OCI-LY1 (cell line): Measurements from ENCODE around the gene CRAT.

Experiments
- H2AFZ ChIP-seq: fragments of 200-600 bp; sonication (generic), shearing (Covaris generic); 2 replicates; pipeline ENCODE4 v1.6.0; 2014; ENCODE audit warnings: antibody characterized with exemption, mild to moderate bottlenecking, low read length
- H3F3A ChIP-seq: fragments of 200-600 bp; sonication (generic), shearing (Covaris generic); 2 replicates; pipeline ENCODE4 v1.6.0; 2014; ENCODE audit warnings: mild to moderate bottlenecking, antibody characterized with exemption, low read length, moderate library complexity; ENCODE audit not compliant: insufficient read depth
- H3K27ac ChIP-seq: fragments of 200-600 bp; sonication (generic); 2 replicates; pipeline ENCODE4 v1.5.1; 2014; ENCODE audit warnings: low read length, mixed run types, mild to moderate bottlenecking, low read depth; ENCODE audit not compliant: poor library complexity, severe bottlenecking
- H3K27me3 ChIP-seq: fragments of 200-600 bp; sonication (generic); 2 replicates; pipeline ENCODE4 v1.6.0; 2014; ENCODE audit warnings: antibody characterized with exemption, mild to moderate bottlenecking, low read length, moderate library complexity; ENCODE audit not compliant: insufficient read depth
- H3K36me3 ChIP-seq: fragments of 200-600 bp; sonication (generic); 2 replicates; pipeline ENCODE4 v1.6.1; 2014; ENCODE audit warnings: mild to moderate bottlenecking, antibody characterized with exemption, low read length, moderate library complexity, mixed read lengths; ENCODE audit not compliant: insufficient read depth
- H3K4me1 ChIP-seq: fragments of 200-600 bp; sonication (generic); 2 replicates; pipeline ENCODE4 v1.5.1; 2014; ENCODE audit warnings: mild to moderate bottlenecking, low read length, moderate library complexity; ENCODE audit not compliant: insufficient read depth, severe bottlenecking
- H3K4me2 ChIP-seq: fragments of 200-600 bp; sonication (generic), shearing (Covaris generic); 2 replicates; pipeline ENCODE4 v1.6.1; 2014; ENCODE audit warnings: low read length
- H3K4me3 ChIP-seq: fragments of 200-600 bp; sonication (generic); 2 replicates; pipeline ENCODE4 v1.5.1; 2014; ENCODE audit warnings: low read length, low read depth, mild to moderate bottlenecking, mixed read lengths; ENCODE audit not compliant: poor library complexity, severe bottlenecking
- H3K79me2 ChIP-seq: fragments of 200-600 bp; shearing (Covaris generic); 2 replicates; pipeline ENCODE4 v1.6.1; 2016; ENCODE audit warnings: mixed run types, low read length, mixed read lengths; ENCODE audit not compliant: insufficient read depth
- H3K9ac ChIP-seq: fragments of 200-600 bp; sonication (generic), shearing (Covaris generic); 2 replicates; pipeline ENCODE4 v1.6.1; 2014; ENCODE audit warnings: mild to moderate bottlenecking, low read length, mixed read lengths
- H3K9me2 ChIP-seq: fragments of 200-600 bp; sonication (generic), shearing (Covaris generic); 2 replicates; pipeline ENCODE4 v1.6.1; 2014; ENCODE audit warnings: low read depth, mild to moderate bottlenecking, low read length, mixed read lengths
- H3K9me3 ChIP-seq: fragments of 200-600 bp; shearing (Covaris generic); 2 replicates; pipeline ENCODE4 v1.6.1; 2014; ENCODE audit warnings: low read length, mixed read lengths
- H4K20me1 ChIP-seq: fragments of 200-600 bp; sonication (generic), shearing (Covaris generic); 2 replicates; pipeline ENCODE4 v1.6.0; 2016; ENCODE audit warnings: mild to moderate bottlenecking, low read length; ENCODE audit not compliant: insufficient read depth
- CTCF ChIP-seq: fragments of 200-600 bp; sonication (generic), shearing (Covaris generic); IDR thresholded peaks from 2 replicates; pipeline ENCODE4 v1.5.1; 2017; ENCODE audit warnings: mild to moderate bottlenecking, antibody characterized with exemption, low read length, moderate library complexity, mixed read lengths
- EZH2 ChIP-seq: fragments of 200-600 bp; sonication (generic), shearing (Covaris generic); IDR thresholded peaks from 2 replicates; pipeline ENCODE4 v1.8.0; 2017; ENCODE audit warnings: borderline replicate concordance, mixed run types, mild to moderate bottlenecking, antibody characterized with exemption, low read length, moderate library complexity, mixed read lengths

The CRAT gene

GRCh38 chr9:129070696-129071525 is 39.7 kb downstream of the CRAT start:
- no peak overlapping the region for H3K4me2 ChIP-seq

GRCh38 chr9:129069862-129070641 is 40.5 kb downstream of the CRAT start:
- Histone ChIP-seq H3K9ac (no peak overlapping the region; the same call in 1 of the 2 replicates), H3K27ac (peak overlapping the region; percentile 69)
- TF ChIP-seq EZH2 (no peak), CTCF (no peak)

More at GRCh38 chr9:129070696-129071525, 39.7 kb downstream of the CRAT start:
- Histone ChIP-seq H3K9me3 (no peaks in the 10 kb centered on the region), H3K79me2 (no peaks in the 10 kb centered on the region), H3K27ac (no peak overlapping the region), H3K36me3 (peaks cover 33% of the 10 kb centered on the region; the same call in 1 of the 2 replicates), H3K27me3 (no peaks in the 10 kb centered on the region), H3K4me1 (peaks cover 16% of the 10 kb centered on the region), H3K9ac (no peak overlapping the region), H3K9me2 (no peaks in the 10 kb centered on the region), H3K4me3 (no peak overlapping the region), H4K20me1 (no peaks in the 10 kb centered on the region), H2AFZ (no peak overlapping the region), H3F3A (no peaks in the 10 kb centered on the region)
- TF ChIP-seq CTCF, result no peak
- TF ChIP-seq EZH2, result no peak

GRCh38 chr9:129068990-129069861 is 41.4 kb downstream of the CRAT start:
- Histone ChIP-seq H3K27ac (peak overlapping the region; percentile 69), H4K20me1 (no peaks in the 10 kb centered on the region), H3K27me3 (no peaks in the 10 kb centered on the region), H3K4me3 (no peak overlapping the region), H3K4me1 (peaks cover 16% of the 10 kb centered on the region), H3K9me2 (no peaks in the 10 kb centered on the region), H3K79me2 (no peaks in the 10 kb centered on the region), H2AFZ (no peak overlapping the region), H3K36me3 (peaks cover 46% of the 10 kb centered on the region), H3K4me2 (peak overlapping the region; percentile 6; the same call in 1 of the 2 replicates), H3K9ac (peak overlapping the region; percentile 54), H3F3A (no peaks in the 10 kb centered on the region), H3K9me3 (no peaks in the 10 kb centered on the region)
- TF ChIP-seq CTCF (no peak), EZH2 (no peak)

More at GRCh38 chr9:129069862-129070641, 40.5 kb downstream of the CRAT start:
- H3K79me2 ChIP-seq, result no peaks in the 10 kb centered on the region
- peaks cover 41% of the 10 kb centered on the region; the same call in 1 of the 2 replicates for H3K36me3 ChIP-seq
- H2AFZ ChIP-seq, result no peak overlapping the region
- no peak overlapping the region for H3K4me3 ChIP-seq
- H3K4me1 ChIP-seq, result peaks cover 16% of the 10 kb centered on the region
- no peaks in the 10 kb centered on the region for H4K20me1 ChIP-seq
- no peaks in the 10 kb centered on the region for H3K9me3 ChIP-seq
- no peaks in the 10 kb centered on the region for H3K9me2 ChIP-seq
- H3F3A ChIP-seq, result no peaks in the 10 kb centered on the region
- H3K4me2 ChIP-seq, result no peak overlapping the region
- H3K27me3 ChIP-seq, result no peaks in the 10 kb centered on the region
